Measurements from ENCODE around the gene PKN3. TPM values are rescaled to one million over a fixed set of nuclear protein-coding genes. Genes with fewer than 3 reads are reported as not detected.

Gene PKN3
- total RNA-seq, 1 donor from 2014 or later = 16.5 TPM

DNA sequence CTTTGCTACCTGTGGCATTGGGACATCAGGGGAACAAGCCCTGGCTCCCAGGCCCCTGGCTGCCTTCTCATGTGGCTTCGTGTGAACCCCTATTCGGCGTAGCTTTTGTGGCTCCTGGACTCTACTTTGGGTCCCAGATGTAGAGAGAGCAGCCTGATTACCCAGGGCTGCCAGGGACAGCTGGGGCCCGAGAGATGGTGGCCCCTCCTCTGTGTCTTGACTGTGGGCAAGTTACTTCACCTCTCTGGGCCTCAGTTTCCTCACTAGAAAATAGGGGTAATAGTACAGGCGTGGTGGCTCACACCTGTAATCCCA is 2.0 kb downstream of the PKN3 start:
- no peak for DNase-seq (ENCODE audit: low read depth)
- TF ChIP-seq CTCF (conservative IDR thresholded peaks at IDR 0.05; ENCODE audit: low read depth, low read length) = no peak
- no peak overlapping the region for H3K4me3 ChIP-seq (ENCODE audit: low read depth, low read length)

- DNase-seq (ENCODE audit: low read depth) = no peak
- H3K4me3 ChIP-seq (ENCODE audit: low read depth, low read length) = no peak overlapping the region
- no peak for TF ChIP-seq CTCF (conservative IDR thresholded peaks at IDR 0.05; ENCODE audit: low read depth, low read length)
These were observed 3.0 kb downstream of the PKN3 start for GRCh38 chr9:128705051-128705965.

DNA sequence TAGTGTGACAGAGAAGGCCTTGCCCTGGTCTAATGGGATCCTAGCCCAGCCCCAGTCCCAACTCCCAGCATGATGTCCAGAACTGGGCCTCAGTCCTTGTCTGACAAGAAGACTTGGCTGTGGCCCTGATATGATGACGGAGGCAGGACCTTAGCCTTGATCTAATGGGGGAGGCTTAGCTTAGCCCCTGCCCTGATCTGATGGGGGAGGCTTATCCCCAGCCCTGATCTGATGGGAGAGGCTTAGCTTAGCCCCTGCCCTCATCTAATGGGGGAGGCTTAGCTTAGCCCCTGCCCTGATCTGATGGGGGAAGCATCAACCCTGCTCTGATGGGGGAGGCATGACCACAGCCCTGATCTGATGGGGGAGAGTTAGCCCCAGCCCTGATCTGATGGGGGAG is 3.7 kb downstream of the PKN3 start:
- no peak overlapping the region for H3K4me3 ChIP-seq (ENCODE audit: low read depth, low read length)
- no peak for TF ChIP-seq CTCF (conservative IDR thresholded peaks at IDR 0.05; ENCODE audit: low read depth, low read length)
- no peak for DNase-seq (ENCODE audit: low read depth)

DNA sequence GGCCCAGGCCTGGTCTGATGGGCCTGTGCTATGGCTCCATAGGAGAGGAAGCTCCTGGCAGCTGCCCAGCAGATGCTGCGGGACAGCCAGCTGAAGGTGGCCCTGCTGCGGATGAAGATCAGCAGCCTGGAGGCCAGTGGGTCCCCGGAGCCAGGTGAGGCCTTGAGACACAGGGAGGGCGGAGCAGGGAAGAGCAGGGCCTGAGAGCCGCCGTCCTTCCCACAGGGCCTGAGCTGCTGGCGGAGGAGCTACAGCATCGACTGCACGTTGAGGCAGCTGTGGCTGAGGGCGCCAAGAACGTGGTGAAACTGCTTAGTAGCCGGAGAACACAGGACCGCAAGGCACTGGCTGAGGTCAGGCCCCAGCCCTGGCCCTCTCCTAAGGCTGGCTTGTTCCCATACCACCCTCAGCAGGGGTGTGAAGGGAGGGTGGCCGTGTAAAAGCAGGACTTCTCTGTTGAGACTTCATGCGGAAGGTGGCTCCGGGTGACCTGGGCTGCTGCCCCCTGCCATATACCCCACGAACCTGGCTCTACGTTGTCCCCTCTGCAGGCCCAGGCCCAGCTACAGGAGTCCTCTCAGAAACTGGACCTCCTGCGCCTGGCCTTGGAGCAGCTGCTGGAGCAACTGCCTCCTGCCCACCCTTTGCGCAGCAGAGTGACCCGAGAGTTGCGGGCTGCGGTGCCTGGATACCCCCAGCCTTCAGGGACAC is 4.5 kb downstream of the PKN3 start:
- DNase-seq (ENCODE audit: low read depth) = no peak
- no peak overlapping the region for H3K4me3 ChIP-seq (ENCODE audit: low read depth, low read length)
- TF ChIP-seq CTCF (conservative IDR thresholded peaks at IDR 0.05; ENCODE audit: low read depth, low read length) = no peak

GRCh38 chr9:128707446-128707845 is 5.1 kb downstream of the PKN3 start:
- TF ChIP-seq CTCF (conservative IDR thresholded peaks at IDR 0.05; ENCODE audit: low read depth, low read length) = no peak
- DNase-seq (ENCODE audit: low read depth) = no peak
- H3K4me3 ChIP-seq (ENCODE audit: low read depth, low read length) = no peak overlapping the region

GRCh38 chr9:128712451-128713410 is 10.4 kb downstream of the PKN3 start:
- no peak for TF ChIP-seq CTCF (conservative IDR thresholded peaks at IDR 0.05; ENCODE audit: low read depth, low read length)
- no peak overlapping the region for H3K4me3 ChIP-seq (ENCODE audit: low read depth, low read length)
- no peak for DNase-seq (ENCODE audit: low read depth)

All from epithelial cell of proximal tubule (primary cell).